Erythroblast (primary cell): Measurements from ENCODE around the gene RAP1GAP2.

Source experiments
- GATA1 ChIP-seq: IDR thresholded peaks from 2 replicates; pipeline ENCODE4 v1.6.1; 2011; ENCODE audit warnings: low read depth, mild to moderate bottlenecking, control low read depth, low read length, moderate library complexity
- POLR2A ChIP-seq: IDR thresholded peaks from 2 replicates; pipeline ENCODE4 v1.6.1; 2011; ENCODE audit warnings: mild to moderate bottlenecking, low read length

DNA sequence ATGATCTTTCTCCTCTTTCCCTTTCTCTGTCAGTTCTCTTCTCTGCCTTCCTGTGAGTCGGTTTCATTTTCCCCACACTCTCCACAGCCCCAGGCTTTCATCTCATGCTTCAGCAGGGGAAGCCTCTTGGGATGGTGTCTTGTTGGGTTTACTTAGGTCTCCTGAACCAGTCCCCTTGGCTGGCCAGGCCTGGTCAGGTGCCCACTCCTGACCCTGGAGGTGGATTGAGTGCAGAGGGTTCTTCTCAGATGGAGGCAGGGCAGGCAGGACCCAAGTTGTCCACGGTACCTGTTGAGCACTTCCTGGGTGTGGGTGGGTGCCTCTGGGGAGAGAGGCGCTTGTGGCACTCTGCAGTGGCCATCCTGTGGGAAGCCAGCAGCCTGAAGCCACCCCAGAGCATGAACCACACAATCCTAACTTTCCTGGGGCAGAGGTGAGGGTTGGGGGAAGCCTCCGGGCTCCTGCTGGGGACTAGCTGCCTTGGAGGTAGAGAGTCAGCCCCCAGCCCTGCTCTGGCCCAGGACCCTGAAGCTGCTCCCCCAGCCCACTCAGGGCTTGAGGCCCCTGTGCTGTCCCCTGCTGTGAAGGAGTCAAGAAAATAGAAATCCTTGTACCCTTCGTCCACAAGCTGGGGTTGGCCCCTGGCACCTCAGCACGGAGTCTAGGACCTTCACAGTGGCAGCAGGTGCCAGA lies 2.0 kb upstream of the RAP1GAP2 start:
- TF ChIP-seq POLR2A, result no peak
- TF ChIP-seq GATA1, result no peak
